ENCODE measurements around the gene TAB2.
"Not testable (repeated sequence)": the region's sequence is repeated elsewhere in the genome, so short reads cannot be mapped to it uniquely, and the experiment has no call there.

DNA sequence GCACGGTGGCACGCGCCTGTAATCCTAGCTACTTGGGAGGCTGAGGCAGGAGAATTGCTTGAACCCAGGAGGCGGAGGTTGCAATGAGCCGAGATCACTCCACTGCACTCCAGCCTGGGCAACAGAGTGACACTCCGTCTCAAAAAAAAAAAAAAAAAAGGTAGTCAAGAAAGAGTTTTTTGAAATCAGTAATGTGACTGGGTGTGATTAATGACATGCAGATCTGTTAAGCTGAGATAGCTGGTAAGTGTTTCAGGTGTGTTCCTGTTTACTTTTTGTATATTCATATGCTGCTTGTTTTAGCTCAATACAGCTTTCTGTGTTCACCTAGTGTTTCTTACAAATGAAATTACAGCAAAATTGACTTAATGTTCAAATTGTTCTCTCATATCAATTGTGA lies 31.8 kb downstream of the TAB2 start:
- TF ChIP-seq, protein P1, sequence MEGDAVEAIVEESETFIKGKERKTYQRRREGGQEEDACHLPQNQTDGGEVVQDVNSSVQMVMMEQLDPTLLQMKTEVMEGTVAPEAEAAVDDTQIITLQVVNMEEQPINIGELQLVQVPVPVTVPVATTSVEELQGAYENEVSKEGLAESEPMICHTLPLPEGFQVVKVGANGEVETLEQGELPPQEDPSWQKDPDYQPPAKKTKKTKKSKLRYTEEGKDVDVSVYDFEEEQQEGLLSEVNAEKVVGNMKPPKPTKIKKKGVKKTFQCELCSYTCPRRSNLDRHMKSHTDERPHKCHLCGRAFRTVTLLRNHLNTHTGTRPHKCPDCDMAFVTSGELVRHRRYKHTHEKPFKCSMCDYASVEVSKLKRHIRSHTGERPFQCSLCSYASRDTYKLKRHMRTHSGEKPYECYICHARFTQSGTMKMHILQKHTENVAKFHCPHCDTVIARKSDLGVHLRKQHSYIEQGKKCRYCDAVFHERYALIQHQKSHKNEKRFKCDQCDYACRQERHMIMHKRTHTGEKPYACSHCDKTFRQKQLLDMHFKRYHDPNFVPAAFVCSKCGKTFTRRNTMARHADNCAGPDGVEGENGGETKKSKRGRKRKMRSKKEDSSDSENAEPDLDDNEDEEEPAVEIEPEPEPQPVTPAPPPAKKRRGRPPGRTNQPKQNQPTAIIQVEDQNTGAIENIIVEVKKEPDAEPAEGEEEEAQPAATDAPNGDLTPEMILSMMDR (conservative IDR thresholded peaks at IDR 0.05) = not testable (repeated sequence)
- TF ChIP-seq EZH2 (IDR thresholded peaks at IDR 0.05; ENCODE audit: low read depth) = not testable (repeated sequence)

Measured in PC-9 (cell line).